ENCODE measurements around the gene HSBP1L1.

DNA sequence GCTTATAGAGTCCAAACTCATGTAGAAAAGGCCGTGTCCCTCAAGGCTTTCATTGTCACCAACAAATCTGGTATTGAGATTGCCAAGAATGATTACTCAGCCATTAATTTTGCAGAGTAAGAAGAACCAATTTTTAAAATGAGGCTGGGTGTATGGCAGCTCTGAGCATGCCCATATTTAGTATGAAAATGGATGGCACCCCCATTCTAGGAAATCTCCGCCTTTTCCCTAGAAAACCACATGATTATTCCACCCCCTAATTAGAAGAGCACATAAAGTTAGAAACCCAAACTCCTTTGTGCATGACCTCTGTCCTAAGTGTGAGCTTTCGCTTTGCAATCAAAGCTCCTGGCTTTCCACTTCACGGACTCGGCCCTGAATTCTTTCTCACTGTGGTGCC is 38.0 kb downstream of the HSBP1L1 start:
- no peak for TF ChIP-seq POLR2A (IDR thresholded peaks at IDR 0.05)
- TF ChIP-seq, protein P1, sequence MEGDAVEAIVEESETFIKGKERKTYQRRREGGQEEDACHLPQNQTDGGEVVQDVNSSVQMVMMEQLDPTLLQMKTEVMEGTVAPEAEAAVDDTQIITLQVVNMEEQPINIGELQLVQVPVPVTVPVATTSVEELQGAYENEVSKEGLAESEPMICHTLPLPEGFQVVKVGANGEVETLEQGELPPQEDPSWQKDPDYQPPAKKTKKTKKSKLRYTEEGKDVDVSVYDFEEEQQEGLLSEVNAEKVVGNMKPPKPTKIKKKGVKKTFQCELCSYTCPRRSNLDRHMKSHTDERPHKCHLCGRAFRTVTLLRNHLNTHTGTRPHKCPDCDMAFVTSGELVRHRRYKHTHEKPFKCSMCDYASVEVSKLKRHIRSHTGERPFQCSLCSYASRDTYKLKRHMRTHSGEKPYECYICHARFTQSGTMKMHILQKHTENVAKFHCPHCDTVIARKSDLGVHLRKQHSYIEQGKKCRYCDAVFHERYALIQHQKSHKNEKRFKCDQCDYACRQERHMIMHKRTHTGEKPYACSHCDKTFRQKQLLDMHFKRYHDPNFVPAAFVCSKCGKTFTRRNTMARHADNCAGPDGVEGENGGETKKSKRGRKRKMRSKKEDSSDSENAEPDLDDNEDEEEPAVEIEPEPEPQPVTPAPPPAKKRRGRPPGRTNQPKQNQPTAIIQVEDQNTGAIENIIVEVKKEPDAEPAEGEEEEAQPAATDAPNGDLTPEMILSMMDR (IDR thresholded peaks at IDR 0.05): no peak
